Activated CD8-positive, alpha-beta memory T cell treated with anti-CD3 and anti-CD28 coated beads, Interleukin-2, amount 50 U/mL, for 1 hour (primary cell): ENCODE measurements around the gene SPSB1.
"Not testable (repeated sequence)": the region's sequence is repeated elsewhere in the genome, so short reads cannot be mapped to it uniquely, and the experiment has no call there.

Source experiments
- DNase-seq: peaks from one replicate; pipeline ENCODE4 v3.0.0-alpha.2; 2020; ENCODE audit errors: extremely low read depth

SPSB1 gene

GRCh38 chr1:9366943-9367780, 74.5 kb downstream of the SPSB1 start:
- no peak for DNase-seq

- DNase-seq, result no peak
Measured at GRCh38 chr1:9367806-9368205, 75.1 kb downstream of the SPSB1 start.

- DNase-seq, result no peak
Measured at GRCh38 chr1:9368356-9368755, 75.7 kb downstream of the SPSB1 start.

GRCh38 chr1:9369964-9370788, 77.5 kb downstream of the SPSB1 start:
- no peak for DNase-seq

- DNase-seq, result no peak
Measured at GRCh38 chr1:9371391-9371935, 78.8 kb downstream of the SPSB1 start.

GRCh38 chr1:9371951-9372350, 79.3 kb downstream of the SPSB1 start:
- DNase-seq, result no peak

- DNase-seq, result no peak
Measured at GRCh38 chr1:9373619-9374018, 80.9 kb downstream of the SPSB1 start.

GRCh38 chr1:9374748-9375341, 82.2 kb downstream of the SPSB1 start:
- DNase-seq, result no peak

- DNase-seq, result no peak
Measured at GRCh38 chr1:9375912-9376311, 83.2 kb downstream of the SPSB1 start.

- DNase-seq, result no peak
Measured at GRCh38 chr1:9376430-9376829, 83.7 kb downstream of the SPSB1 start.

GRCh38 chr1:9376886-9377333, 84.2 kb downstream of the SPSB1 start:
- no peak for DNase-seq

- no peak for DNase-seq
Measured at GRCh38 chr1:9378801-9379200, 86.1 kb downstream of the SPSB1 start.

- no peak for DNase-seq
Measured at GRCh38 chr1:9380711-9381110, 88.0 kb downstream of the SPSB1 start.

- no peak for DNase-seq
Measured at GRCh38 chr1:9382643-9383491, 90.2 kb downstream of the SPSB1 start.

- DNase-seq, result no peak
Measured at GRCh38 chr1:9384128-9384527, 91.4 kb downstream of the SPSB1 start.

GRCh38 chr1:9384751-9385245, 92.1 kb downstream of the SPSB1 start:
- no peak for DNase-seq

- not testable (repeated sequence) for DNase-seq
Measured at GRCh38 chr1:9385392-9385791, 92.7 kb downstream of the SPSB1 start.

- no peak for DNase-seq
Measured at GRCh38 chr1:9385801-9386573, 93.3 kb downstream of the SPSB1 start.

GRCh38 chr1:9388335-9389180, 95.9 kb downstream of the SPSB1 start:
- DNase-seq, result no peak
